Activated CD4-positive, alpha-beta T cell treated with anti-CD3 and anti-CD28 coated beads, Interleukin-2, amount 50 U/mL, for 16 hours (primary cell): Measurements from ENCODE around the gene PNMA3.
"Not testable (repeated sequence)": the region's sequence is repeated elsewhere in the genome, so short reads cannot be mapped to it uniquely, and the experiment has no call there.

Experiments used
- DNase-seq: peaks from one replicate; pipeline ENCODE4 v3.0.0-alpha.2; 2020

The PNMA3 gene

GRCh38 chrX:153055871-153056749 lies at the start of gene PNMA3:
PNMA3 (plus strand) TSS chrX:153056470; CDS start chrX:153057056, 586 bp downstream.
- DNase-seq: no peak

GRCh38 chrX:153017174-153017573 lies 39.1 kb upstream of the PNMA3 start:
- DNase-seq: not testable (repeated sequence)

GRCh38 chrX:153019166-153019565 lies 37.1 kb upstream of the PNMA3 start:
- no peak for DNase-seq

- DNase-seq: not testable (repeated sequence)
These were observed 29.8 kb upstream of the PNMA3 start for GRCh38 chrX:153026501-153026900.

GRCh38 chrX:153028487-153028886 lies 27.8 kb upstream of the PNMA3 start:
- DNase-seq: not testable (repeated sequence)

- no peak for DNase-seq
These were observed 27.1 kb upstream of the PNMA3 start for GRCh38 chrX:153029162-153029561.

- no peak for DNase-seq
These were observed 26.4 kb upstream of the PNMA3 start for GRCh38 chrX:153029875-153030274.

- DNase-seq: no peak
These were observed 25.5 kb upstream of the PNMA3 start for GRCh38 chrX:153030801-153031200.

- peak; percentile 59 for DNase-seq
These were observed 23.7 kb upstream of the PNMA3 start for GRCh38 chrX:153032397-153033118.

- no peak for DNase-seq
These were observed 7.2 kb upstream of the PNMA3 start for GRCh38 chrX:153049093-153049492.

- no peak for DNase-seq
These were observed 3.7 kb upstream of the PNMA3 start for GRCh38 chrX:153052534-153052933.

GRCh38 chrX:153057281-153057680 lies 1.0 kb downstream of the PNMA3 start:
- DNase-seq: no peak

GRCh38 chrX:153059191-153060094 lies 3.2 kb downstream of the PNMA3 start:
- no peak for DNase-seq

- no peak for DNase-seq
These were observed 3.8 kb downstream of the PNMA3 start for GRCh38 chrX:153060095-153060445.

GRCh38 chrX:153061732-153062131 lies 5.5 kb downstream of the PNMA3 start:
- no peak for DNase-seq

GRCh38 chrX:153063315-153063714 lies 7.0 kb downstream of the PNMA3 start:
- no peak for DNase-seq

- DNase-seq: no peak
These were observed 7.8 kb downstream of the PNMA3 start for GRCh38 chrX:153064061-153064460.

- DNase-seq: no peak
These were observed 9.1 kb downstream of the PNMA3 start for GRCh38 chrX:153065389-153065788.

- DNase-seq: not testable (repeated sequence)
These were observed 10.1 kb downstream of the PNMA3 start for GRCh38 chrX:153066402-153066801.

GRCh38 chrX:153071909-153072583 lies 15.8 kb downstream of the PNMA3 start, which contains the start of gene PNMA6A:
PNMA6A (plus strand) TSS chrX:153072454; CDS start chrX:153073063, 609 bp downstream.
- DNase-seq: not testable (repeated sequence)

GRCh38 chrX:153073331-153073730 lies 17.1 kb downstream of the PNMA3 start:
- not testable (repeated sequence) for DNase-seq

GRCh38 chrX:153074262-153074899 lies 18.1 kb downstream of the PNMA3 start:
- DNase-seq: no peak
